ENCODE results near the gene DISC1. TPM values are rescaled to one million over a fixed set of nuclear protein-coding genes. Genes with fewer than 3 reads are reported as not detected.

Gene DISC1
- total RNA-seq, 1 experiment from 2014 or later, result 1.8 TPM

DNA sequence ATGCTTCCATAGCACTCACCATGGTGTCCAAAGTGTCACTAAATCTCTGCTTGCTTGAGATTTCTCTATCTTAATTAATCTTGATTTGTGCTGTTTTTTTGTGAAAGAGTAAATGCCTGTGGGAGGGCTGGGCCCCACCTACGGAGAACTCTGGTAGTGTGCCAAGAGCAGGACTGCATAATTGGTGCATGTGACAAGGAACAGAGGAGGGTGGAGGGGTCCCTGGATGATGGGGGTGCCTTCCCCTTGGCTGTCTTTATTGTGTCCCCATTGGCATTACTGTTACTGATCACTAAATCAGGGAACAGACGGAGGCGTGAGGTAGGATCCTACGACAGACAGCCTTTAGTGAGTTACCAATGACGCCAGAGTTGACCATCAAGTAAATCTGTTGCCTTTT lies 223.4 kb downstream of the DISC1 start (continued):
- TF ChIP-seq, protein P1, sequence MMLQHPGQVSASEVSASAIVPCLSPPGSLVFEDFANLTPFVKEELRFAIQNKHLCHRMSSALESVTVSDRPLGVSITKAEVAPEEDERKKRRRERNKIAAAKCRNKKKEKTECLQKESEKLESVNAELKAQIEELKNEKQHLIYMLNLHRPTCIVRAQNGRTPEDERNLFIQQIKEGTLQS (IDR thresholded peaks at IDR 0.05), result no peak
- TF ChIP-seq TCF7L2 (IDR thresholded peaks at IDR 0.05; ENCODE audit: borderline replicate concordance, extremely low read depth, insufficient read depth, insufficient read length) (no peak), EZH2 (IDR thresholded peaks at IDR 0.05) (no peak), SIN3A (IDR thresholded peaks at IDR 0.05; ENCODE audit: low read depth) (no peak)

DNA sequence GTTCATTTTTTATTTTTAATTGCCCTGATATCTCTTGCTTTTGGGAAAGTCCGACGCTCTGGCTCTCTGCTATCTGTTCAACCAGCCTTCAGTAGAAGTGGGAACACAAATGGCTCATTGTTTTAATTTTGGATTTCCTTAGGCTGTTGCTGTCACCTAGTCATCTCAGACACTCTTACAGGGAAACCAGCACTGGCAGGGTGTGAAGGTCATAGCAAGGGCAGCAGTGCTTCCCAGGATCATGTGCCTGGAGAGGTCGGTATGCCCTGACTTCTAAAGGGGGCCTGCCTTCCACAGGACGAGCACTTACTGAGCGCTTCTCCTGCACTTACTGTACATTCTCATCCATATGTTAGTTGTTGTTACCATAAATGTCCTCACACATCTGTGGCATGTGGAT lies 224.2 kb downstream of the DISC1 start:
- ChIA-PET CTCF (no interaction called here), POLR2A (no interaction called here), RAD21 (ENCODE audit: low non-redundant PET in 1 of 2, low total read pairs in 2 of 2, uncharacterized antibody in 2 of 2, unreplicated experiment in 2 of 2) (no interaction called here)
- Histone ChIP-seq H3K4me2 (ENCODE audit: low read length) (no peak overlapping the region), H3K36me3 (ENCODE audit: control insufficient read depth in 1 of 2, insufficient read depth in 2 of 2, low read length in 2 of 2) (no peaks in the 10 kb centered on the region), H3K9ac (ENCODE audit: low read length) (no peak overlapping the region), H3K9me3 (ENCODE audit: control insufficient read depth in 1 of 2, insufficient read depth in 1 of 2, low read depth in 1 of 2, low read length in 2 of 2) (no peaks in the 10 kb centered on the region), H3K4me1 (ENCODE audit: control insufficient read depth in 1 of 2, insufficient read depth in 2 of 2, low read length in 2 of 2) (no peaks in the 10 kb centered on the region), H3K27me3 (ENCODE audit: insufficient read depth, low read length) (no peaks in the 10 kb centered on the region), H4K20me1 (ENCODE audit: insufficient read depth) (no peaks in the 10 kb centered on the region), H3K27ac (ENCODE audit: low read depth, low read length) (no peak overlapping the region), H2AFZ (ENCODE audit: low read depth, low read length, poor library complexity, severe bottlenecking) (no peak overlapping the region), H3K9me2 (ENCODE audit: insufficient read depth) (no peaks in the 10 kb centered on the region), H3K4me3 (replicated peaks in 1 of 2; ENCODE audit: low read depth in 1 of 2, low read length in 2 of 2) (no peak overlapping the region), H3K79me2 (ENCODE audit: insufficient read depth, low read length) (no peaks in the 10 kb centered on the region)
- no peak for DNase-seq (ENCODE audit: low read depth, low spot score)
- ATAC-seq, result no peak
- intact Hi-C loops (cut with micrococcal nuclease), result no loop called here
- BruUV-seq (replicated peaks), result no TSS peak
- TF ChIP-seq SIN3A (IDR thresholded peaks at IDR 0.05; ENCODE audit: low read depth) (no peak), EGR1 (IDR thresholded peaks at IDR 0.05; ENCODE audit: low read depth) (no peak), EZH2 (IDR thresholded peaks at IDR 0.05) (no peak), CBX3 (IDR thresholded peaks at IDR 0.05; ENCODE audit: low read depth) (no peak), EZH2phosphoT487 (IDR thresholded peaks at IDR 0.05; ENCODE audit: borderline replicate concordance) (no peak), SP1 (IDR thresholded peaks at IDR 0.05; ENCODE audit: low read depth) (no peak), POLR2AphosphoS5 (IDR thresholded peaks at IDR 0.05; ENCODE audit: low read depth, low read length) (no peak), CEBPB (IDR thresholded peaks at IDR 0.05; ENCODE audit: low read depth) (no peak), YY1 (IDR thresholded peaks at IDR 0.05; ENCODE audit: extremely low read depth, insufficient replicate concordance, low read depth, low read length) (no peak), SRF (IDR thresholded peaks at IDR 0.05; ENCODE audit: low read depth) (no peak), JUND (IDR thresholded peaks at IDR 0.05) (no peak), TCF7L2 (IDR thresholded peaks at IDR 0.05; ENCODE audit: borderline replicate concordance, extremely low read depth, insufficient read depth, insufficient read length) (no peak), RAD21 (IDR thresholded peaks at IDR 0.05; ENCODE audit: low read depth) (no peak)
- TF ChIP-seq, protein P1 (IDR thresholded peaks at IDR 0.05), result no peak
- TF ChIP-seq, protein P2, sequence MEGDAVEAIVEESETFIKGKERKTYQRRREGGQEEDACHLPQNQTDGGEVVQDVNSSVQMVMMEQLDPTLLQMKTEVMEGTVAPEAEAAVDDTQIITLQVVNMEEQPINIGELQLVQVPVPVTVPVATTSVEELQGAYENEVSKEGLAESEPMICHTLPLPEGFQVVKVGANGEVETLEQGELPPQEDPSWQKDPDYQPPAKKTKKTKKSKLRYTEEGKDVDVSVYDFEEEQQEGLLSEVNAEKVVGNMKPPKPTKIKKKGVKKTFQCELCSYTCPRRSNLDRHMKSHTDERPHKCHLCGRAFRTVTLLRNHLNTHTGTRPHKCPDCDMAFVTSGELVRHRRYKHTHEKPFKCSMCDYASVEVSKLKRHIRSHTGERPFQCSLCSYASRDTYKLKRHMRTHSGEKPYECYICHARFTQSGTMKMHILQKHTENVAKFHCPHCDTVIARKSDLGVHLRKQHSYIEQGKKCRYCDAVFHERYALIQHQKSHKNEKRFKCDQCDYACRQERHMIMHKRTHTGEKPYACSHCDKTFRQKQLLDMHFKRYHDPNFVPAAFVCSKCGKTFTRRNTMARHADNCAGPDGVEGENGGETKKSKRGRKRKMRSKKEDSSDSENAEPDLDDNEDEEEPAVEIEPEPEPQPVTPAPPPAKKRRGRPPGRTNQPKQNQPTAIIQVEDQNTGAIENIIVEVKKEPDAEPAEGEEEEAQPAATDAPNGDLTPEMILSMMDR (IDR thresholded peaks at IDR 0.05 in 2 of 3, conservative IDR thresholded peaks at IDR 0.05 in 1 of 3; ENCODE audit: borderline replicate concordance in 1 of 3, insufficient read depth in 1 of 3, low read depth in 2 of 3, low read length in 2 of 3), result no peak
- TF ChIP-seq, protein P3, sequence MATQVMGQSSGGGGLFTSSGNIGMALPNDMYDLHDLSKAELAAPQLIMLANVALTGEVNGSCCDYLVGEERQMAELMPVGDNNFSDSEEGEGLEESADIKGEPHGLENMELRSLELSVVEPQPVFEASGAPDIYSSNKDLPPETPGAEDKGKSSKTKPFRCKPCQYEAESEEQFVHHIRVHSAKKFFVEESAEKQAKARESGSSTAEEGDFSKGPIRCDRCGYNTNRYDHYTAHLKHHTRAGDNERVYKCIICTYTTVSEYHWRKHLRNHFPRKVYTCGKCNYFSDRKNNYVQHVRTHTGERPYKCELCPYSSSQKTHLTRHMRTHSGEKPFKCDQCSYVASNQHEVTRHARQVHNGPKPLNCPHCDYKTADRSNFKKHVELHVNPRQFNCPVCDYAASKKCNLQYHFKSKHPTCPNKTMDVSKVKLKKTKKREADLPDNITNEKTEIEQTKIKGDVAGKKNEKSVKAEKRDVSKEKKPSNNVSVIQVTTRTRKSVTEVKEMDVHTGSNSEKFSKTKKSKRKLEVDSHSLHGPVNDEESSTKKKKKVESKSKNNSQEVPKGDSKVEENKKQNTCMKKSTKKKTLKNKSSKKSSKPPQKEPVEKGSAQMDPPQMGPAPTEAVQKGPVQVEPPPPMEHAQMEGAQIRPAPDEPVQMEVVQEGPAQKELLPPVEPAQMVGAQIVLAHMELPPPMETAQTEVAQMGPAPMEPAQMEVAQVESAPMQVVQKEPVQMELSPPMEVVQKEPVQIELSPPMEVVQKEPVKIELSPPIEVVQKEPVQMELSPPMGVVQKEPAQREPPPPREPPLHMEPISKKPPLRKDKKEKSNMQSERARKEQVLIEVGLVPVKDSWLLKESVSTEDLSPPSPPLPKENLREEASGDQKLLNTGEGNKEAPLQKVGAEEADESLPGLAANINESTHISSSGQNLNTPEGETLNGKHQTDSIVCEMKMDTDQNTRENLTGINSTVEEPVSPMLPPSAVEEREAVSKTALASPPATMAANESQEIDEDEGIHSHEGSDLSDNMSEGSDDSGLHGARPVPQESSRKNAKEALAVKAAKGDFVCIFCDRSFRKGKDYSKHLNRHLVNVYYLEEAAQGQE (IDR thresholded peaks at IDR 0.05; ENCODE audit: low read depth), result no peak
- TF ChIP-seq, protein P4, sequence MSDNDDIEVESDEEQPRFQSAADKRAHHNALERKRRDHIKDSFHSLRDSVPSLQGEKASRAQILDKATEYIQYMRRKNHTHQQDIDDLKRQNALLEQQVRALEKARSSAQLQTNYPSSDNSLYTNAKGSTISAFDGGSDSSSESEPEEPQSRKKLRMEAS (IDR thresholded peaks at IDR 0.05), result no peak
